WI38 (cell line): ENCODE data around the gene ABCD1.

ENCODE experiments used
- H3K4me3 ChIP-seq: 2 replicates; pipeline ENCODE4 v1.5.1; 2011; ENCODE audit warnings: low read depth, mild to moderate bottlenecking, control low read depth, low read length
- TF ChIP-seq, protein P1 (sequence below): IDR thresholded peaks from 2 replicates; pipeline ENCODE4 v1.5.1; 2012; ENCODE audit warnings: low read depth, mild to moderate bottlenecking, control low read depth, low read length

ABCD1 gene

DNA sequence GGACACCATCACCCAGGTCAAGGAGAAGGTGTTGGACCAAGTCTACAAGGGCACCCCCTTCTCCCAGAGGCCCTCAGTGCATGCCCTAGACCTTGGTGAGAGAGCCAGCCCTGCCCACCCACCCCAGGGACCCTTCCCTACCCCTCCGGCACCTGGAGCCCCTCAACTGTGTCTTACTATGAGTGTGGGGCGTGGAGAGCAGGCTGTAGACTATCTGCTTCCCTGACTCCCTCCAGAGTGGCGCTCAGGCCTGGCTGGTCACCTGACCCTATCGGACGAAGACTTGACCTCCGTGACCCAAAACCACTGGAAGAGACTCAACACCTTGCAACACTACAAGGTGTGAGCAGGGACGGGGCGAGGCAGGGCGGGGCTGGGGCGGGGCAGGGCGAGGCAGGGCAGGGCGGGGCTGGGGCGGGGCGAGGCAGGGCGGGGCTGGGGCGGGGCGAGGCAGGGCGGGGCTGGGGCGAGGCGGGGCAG, 51.5 kb downstream of the ABCD1 start:
- TF ChIP-seq, protein P1, sequence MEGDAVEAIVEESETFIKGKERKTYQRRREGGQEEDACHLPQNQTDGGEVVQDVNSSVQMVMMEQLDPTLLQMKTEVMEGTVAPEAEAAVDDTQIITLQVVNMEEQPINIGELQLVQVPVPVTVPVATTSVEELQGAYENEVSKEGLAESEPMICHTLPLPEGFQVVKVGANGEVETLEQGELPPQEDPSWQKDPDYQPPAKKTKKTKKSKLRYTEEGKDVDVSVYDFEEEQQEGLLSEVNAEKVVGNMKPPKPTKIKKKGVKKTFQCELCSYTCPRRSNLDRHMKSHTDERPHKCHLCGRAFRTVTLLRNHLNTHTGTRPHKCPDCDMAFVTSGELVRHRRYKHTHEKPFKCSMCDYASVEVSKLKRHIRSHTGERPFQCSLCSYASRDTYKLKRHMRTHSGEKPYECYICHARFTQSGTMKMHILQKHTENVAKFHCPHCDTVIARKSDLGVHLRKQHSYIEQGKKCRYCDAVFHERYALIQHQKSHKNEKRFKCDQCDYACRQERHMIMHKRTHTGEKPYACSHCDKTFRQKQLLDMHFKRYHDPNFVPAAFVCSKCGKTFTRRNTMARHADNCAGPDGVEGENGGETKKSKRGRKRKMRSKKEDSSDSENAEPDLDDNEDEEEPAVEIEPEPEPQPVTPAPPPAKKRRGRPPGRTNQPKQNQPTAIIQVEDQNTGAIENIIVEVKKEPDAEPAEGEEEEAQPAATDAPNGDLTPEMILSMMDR = no peak
- no peak overlapping the region for H3K4me3 ChIP-seq

DNA sequence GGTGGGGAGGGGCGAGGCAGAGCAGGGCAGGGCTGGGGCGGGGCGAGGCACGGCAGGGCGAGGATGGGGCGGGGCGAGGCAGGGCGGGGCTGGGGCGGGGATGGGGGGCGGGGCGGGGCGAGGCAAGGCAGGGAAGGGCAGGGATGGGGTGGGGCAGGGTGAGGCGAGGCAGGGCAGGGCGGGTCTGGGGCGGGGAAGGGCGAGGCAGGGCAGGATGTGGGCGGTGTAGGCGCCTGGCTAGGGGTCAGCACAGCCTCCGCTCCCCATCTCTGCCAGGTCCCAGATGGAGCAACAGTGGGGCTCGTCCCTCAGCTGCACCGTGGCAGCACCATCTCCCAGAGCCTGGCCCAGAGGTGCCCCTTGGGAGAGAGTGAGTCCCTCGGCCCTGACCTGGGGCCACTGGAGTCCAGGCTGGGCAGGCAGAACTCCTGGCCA, 52.0 kb downstream of the ABCD1 start:
- TF ChIP-seq, protein P1 = no peak
- no peak overlapping the region for H3K4me3 ChIP-seq

DNA sequence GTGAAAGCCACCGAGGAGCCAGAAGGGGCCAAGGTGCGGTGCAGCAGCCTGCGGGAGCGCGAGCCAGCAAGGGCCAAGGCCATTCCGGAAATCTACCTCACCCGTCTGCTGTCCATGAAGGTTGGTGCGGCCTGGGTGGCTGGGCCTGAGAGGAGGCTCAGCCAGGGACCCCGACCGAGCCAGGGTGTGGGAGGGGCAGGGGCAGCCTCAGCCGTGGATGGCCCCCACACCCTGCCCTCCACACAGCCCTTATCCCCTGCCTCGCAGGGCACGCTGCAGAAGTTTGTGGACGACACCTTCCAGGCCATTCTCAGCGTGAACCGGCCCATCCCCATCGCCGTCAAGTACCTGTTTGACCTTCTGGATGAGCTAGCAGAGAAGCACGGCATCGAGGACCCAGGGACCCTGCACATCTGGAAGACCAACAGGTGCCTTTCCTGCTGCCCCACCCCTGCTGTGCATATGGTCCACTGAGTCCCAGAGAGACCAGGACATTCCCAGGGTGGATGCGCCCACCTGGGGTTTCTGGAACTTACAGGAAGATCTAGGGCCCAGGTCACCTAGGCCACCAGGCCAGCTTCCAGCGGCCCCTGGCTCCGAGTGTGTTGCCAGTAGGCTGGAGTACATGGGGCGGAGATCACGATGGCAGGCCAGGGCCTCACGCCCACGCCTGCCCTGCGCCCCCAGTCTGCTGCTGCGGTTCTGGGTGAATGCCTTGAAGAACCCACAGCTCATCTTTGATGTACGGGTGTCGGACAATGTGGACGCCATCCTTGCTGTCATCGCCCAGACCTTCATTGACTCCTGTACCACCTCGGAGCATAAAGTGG, 52.8 kb downstream of the ABCD1 start:
- TF ChIP-seq, protein P1 = no peak

DNA sequence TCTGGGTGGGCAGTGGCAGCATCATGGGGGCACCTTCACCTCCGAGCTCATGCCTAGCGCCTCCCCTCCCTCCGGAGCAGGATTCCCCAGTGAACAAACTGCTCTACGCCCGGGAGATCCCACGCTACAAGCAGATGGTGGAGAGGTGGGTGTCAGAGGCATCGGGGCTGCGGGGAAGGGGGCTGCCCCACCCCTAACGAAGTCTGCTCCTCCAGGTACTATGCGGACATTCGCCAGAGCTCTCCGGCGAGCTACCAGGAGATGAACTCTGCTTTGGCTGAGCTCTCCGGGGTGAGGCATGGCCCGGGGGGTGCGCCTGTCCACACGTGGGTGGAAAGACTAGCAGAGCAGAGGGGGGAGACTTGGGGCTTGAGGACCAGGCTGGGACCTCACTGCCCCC, 53.5 kb downstream of the ABCD1 start:
- no peak overlapping the region for H3K4me3 ChIP-seq
- TF ChIP-seq, protein P1 = no peak

More for the DNA sequence above, 52.8 kb downstream of the ABCD1 start:
- H3K4me3 ChIP-seq = no peak overlapping the region

DNA sequence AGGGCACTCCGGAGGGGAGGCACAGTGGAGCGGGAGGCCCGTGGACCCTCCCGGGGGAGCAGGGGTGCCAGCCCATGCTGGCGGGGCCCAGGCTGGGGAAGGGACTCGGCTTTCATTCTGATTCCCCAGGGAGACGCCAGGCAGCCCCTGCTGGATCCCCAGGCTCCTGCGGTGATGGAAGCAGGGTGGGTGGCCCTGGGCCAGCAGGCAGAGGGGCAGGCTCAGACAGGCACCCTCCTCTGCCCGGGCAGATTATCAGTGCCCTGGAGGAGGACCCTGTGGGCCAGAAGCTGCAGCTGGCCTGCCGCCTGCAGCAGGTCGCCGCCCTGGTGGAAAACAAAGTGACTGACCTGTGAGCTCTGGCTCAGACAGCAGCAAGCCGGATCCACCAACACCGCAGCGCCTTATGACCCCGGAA, 54.0 kb downstream of the ABCD1 start:
- TF ChIP-seq, protein P1 = no peak
- H3K4me3 ChIP-seq = no peak overlapping the region

DNA sequence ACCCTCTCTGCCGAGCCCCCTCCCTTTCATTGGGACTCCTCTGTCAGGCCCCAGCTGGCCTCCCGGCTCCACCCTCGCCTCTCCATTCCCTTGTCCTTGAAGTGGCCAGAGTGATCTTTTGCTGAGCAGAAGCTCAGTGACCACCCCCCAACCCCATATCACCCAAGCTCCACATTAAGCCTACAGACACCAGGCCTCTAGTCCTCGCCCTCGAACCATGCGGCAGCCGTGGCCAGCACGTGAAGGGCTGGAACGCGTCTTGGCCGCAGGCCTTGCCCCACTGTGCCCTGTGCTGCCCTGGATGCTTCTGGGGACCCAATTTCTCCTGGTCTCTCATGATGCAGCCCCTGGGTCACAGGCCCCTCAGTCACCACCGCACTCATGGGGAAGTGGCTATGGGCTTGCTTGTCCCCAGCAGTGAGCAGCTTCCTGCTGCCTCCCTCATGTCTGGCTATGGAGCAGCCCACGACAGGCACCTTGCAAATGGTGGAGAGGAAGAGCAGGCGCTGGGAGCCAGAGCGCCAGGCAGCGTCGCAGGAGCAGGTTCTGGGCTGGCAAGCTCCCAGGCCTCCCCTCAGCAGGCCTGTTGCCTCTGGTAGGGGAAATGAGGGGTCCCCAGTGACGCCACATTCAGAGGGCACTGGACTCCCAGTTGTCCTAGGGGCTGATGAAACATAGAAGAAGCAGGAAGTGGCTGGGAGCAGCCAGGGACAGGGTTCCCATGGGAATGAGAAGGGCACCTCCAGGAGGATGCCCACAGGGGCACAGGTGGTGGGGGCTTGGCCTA, 55.4 kb downstream of the ABCD1 start:
- H3K4me3 ChIP-seq = no peak overlapping the region
- TF ChIP-seq, protein P1 = no peak
